Endothelial cell of umbilical vein (primary cell): Measurements from ENCODE around the gene P2RY1. TPM values are rescaled to one million over a fixed set of nuclear protein-coding genes. Genes with fewer than 3 reads are reported as not detected.

Experiments
- BruUV-seq: library from RNA; stranded (reverse); fragments of 400-500 nt; replicated peaks from 2 replicates; lab custom pipeline; 2021; lab: Mats Ljungman, UMichigan
- CTCF ChIA-PET: fragments of 300-600, 350-600 bp; sonication (Branson Sonifier 250); formaldehyde crosslinking; loops from one replicate; lab custom pipeline; 2021; ENCODE audit warnings: antibody characterized with exemption, inconsistent platforms; lab: Charles Lee
- POLR2A ChIA-PET: fragments of 300-600, 350-600 bp; sonication (Branson Sonifier 250); formaldehyde crosslinking; loops from one replicate; lab custom pipeline; 2021; ENCODE audit warnings: antibody characterized with exemption, inconsistent platforms; lab: Charles Lee
- DNase-seq: peaks from one replicate; pipeline ENCODE4 v3.0.0-alpha.2; 2011; ENCODE audit warnings: low read depth, low spot score
- FAIRE-seq: peaks from 2 replicates; lab custom pipeline; 2011; peaks lifted over from hg19 to GRCh38; lab: Jason Lieb, UNC
- H2AFZ ChIP-seq: 2 replicates; pipeline ENCODE4 v1.6.0; 2012; ENCODE audit warnings: low read depth, low read length, control low read depth, inconsistent platforms
- H3K27ac ChIP-seq: 2 replicates; pipeline ENCODE4 v1.5.1; 2011; ENCODE audit warnings: low read depth, mild to moderate bottlenecking, control low read depth, low read length, moderate library complexity; ENCODE audit not compliant: insufficient read depth
- H3K27me3 ChIP-seq, 2 experiments: 2 replicates each; pipeline versions ENCODE4 v1.6.0 to v1.6.1; 2011; ENCODE audit warnings: low read length in 2 of 2, mixed read lengths in 1 of 2; ENCODE audit not compliant: control insufficient read depth in 2 of 2, insufficient read depth in 2 of 2
- H3K36me3 ChIP-seq, 2 experiments: 2 replicates in 1 of 2; 3 replicates in 1 of 2; pipeline ENCODE4 v1.5.1; 2011; ENCODE audit warnings: low read length in 2 of 2, mild to moderate bottlenecking in 1 of 2, moderate library complexity in 1 of 2; ENCODE audit not compliant: control insufficient read depth in 2 of 2, insufficient read depth in 2 of 2; ENCODE audit errors: extremely low read depth in 1 of 2
- H3K4me1 ChIP-seq: 3 replicates; pipeline ENCODE4 v1.5.1; 2011; ENCODE audit warnings: mild to moderate bottlenecking, low read length; ENCODE audit not compliant: control insufficient read depth, insufficient read depth; ENCODE audit errors: extremely low read depth
- H3K4me2 ChIP-seq: 2 replicates; pipeline ENCODE4 v1.6.1; 2011; ENCODE audit warnings: low read length, control low read depth, mixed read lengths; ENCODE audit not compliant: insufficient read depth
- H3K4me3 ChIP-seq, 3 experiments: fragments of 200-600 bp in 1 of 3; sonication (generic), shearing (Covaris generic) in 1 of 3; replicated peaks in 1 of 3; 2 replicates each; pipeline ENCODE4 v1.5.1; 2011 to 2016; ENCODE audit warnings: control low read depth in 3 of 3, low read length in 3 of 3, mild to moderate bottlenecking in 2 of 3, inconsistent platforms in 1 of 3, low read depth in 1 of 3, moderate library complexity in 1 of 3; ENCODE audit not compliant: insufficient read depth in 1 of 3
- H3K79me2 ChIP-seq: 2 replicates; pipeline ENCODE4 v1.6.0; 2012; ENCODE audit warnings: low read length, inconsistent platforms; ENCODE audit not compliant: control insufficient read depth, insufficient read depth
- H3K9ac ChIP-seq: replicated peaks from 2 replicates; pipeline ENCODE3; 2011; ENCODE audit warnings: low read length, control low read depth; ENCODE audit not compliant: insufficient read depth; ENCODE audit errors: extremely low read depth
- H3K9me1 ChIP-seq: replicated peaks from 3 replicates; pipeline ENCODE4 v1.6.0; 2011; ENCODE audit warnings: mild to moderate bottlenecking, low read length; ENCODE audit not compliant: control insufficient read depth, insufficient read depth; ENCODE audit errors: extremely low read depth
- H3K9me3 ChIP-seq: replicated peaks from 2 replicates; pipeline ENCODE4 v1.5.1; 2012; ENCODE audit warnings: low read length, inconsistent platforms; ENCODE audit not compliant: control insufficient read depth, insufficient read depth
- H4K20me1 ChIP-seq: replicated peaks from 2 replicates; pipeline ENCODE3; 2011; ENCODE audit warnings: mild to moderate bottlenecking, low read length; ENCODE audit not compliant: control insufficient read depth, insufficient read depth; ENCODE audit errors: extremely low read depth
- CTCF ChIP-seq, 2 donors: IDR thresholded peaks; 1 replicate in 1 of 2; 2 replicates in 1 of 2; pipeline ENCODE4 v1.5.1; 2011; ENCODE audit warnings: low read length in 2 of 2, mild to moderate bottlenecking in 2 of 2, moderate library complexity in 2 of 2, control low read depth in 1 of 2, inconsistent platforms in 1 of 2, low read depth in 1 of 2; ENCODE audit not compliant: insufficient read depth in 1 of 2; ENCODE audit errors: extremely low read depth in 1 of 2
- EZH2 ChIP-seq: IDR thresholded peaks from 2 replicates; pipeline ENCODE4 v1.6.1; 2012; ENCODE audit warnings: borderline replicate concordance, low read depth, mild to moderate bottlenecking, moderate library complexity, low read length, inconsistent platforms; ENCODE audit not compliant: severe bottlenecking
- FOS ChIP-seq: IDR thresholded peaks from 2 replicates; pipeline ENCODE4 v1.6.1; 2011; ENCODE audit warnings: mild to moderate bottlenecking, low read length, moderate library complexity, borderline replicate concordance; ENCODE audit not compliant: insufficient read depth
- GATA2 ChIP-seq: IDR thresholded peaks from 2 replicates; pipeline ENCODE4 v1.7.0; 2011; ENCODE audit warnings: low read depth, mild to moderate bottlenecking, moderate library complexity, mixed read lengths, low read length; ENCODE audit not compliant: insufficient read length, insufficient read depth
- JUN ChIP-seq: IDR thresholded peaks from 2 replicates; pipeline ENCODE4 v1.6.1; 2011; ENCODE audit warnings: borderline replicate concordance, low read depth; ENCODE audit not compliant: insufficient read length, insufficient read depth
- MYC ChIP-seq: IDR thresholded peaks from one replicate; pipeline ENCODE4 v1.6.1; 2011; ENCODE audit warnings: mild to moderate bottlenecking, low read depth, low read length
- POLR2A ChIP-seq: IDR thresholded peaks from 2 replicates; pipeline ENCODE4 v1.6.1; 2012; ENCODE audit warnings: low read depth, mild to moderate bottlenecking, control low read depth, low read length
- POLR2AphosphoS5 ChIP-seq: IDR thresholded peaks from 2 replicates; pipeline ENCODE4 v1.6.1; 2012; ENCODE audit warnings: low read depth, mild to moderate bottlenecking, control low read depth, low read length, moderate library complexity; ENCODE audit not compliant: insufficient read depth
- dilution Hi-C: fragments of 300-500 bp; cut with MboI; formaldehyde crosslinking; loops from one replicate; pipeline ENCODE4 v1.15.0; 2019; ENCODE audit warnings: low sequenced_read_pairs; ENCODE audit not compliant: extremely low pct_ligation_motif_present
- intact Hi-C: fragments of 100-400 bp; cut with micrococcal nuclease; formaldehyde crosslinking; loops from one replicate; pipeline ENCODE4 v1.10.0; 2022
- polyA plus RNA-seq, 4 experiments: library from polyadenylated mRNA; depleted of rRNA in 3 of 4; stranded (reverse) in 3 of 4; unstranded in 1 of 4; fragments of >200 nt; gene quantifications; 2 replicates each; pipeline versions ENCODE4 v1.2.1 to v1.2.3, GENCODE V29; 2011 to 2012; ENCODE audit warnings: missing spikeins in 1 of 4
- total RNA-seq: library from RNA; stranded (reverse); gene quantifications from 2 replicates; pipeline ENCODE4 v1.2.3, GENCODE V29; 2021
- TF ChIP-seq, protein P1 (sequence below): IDR thresholded peaks from 2 replicates; pipeline ENCODE4 v1.6.1; 2011; ENCODE audit not compliant: insufficient read depth, insufficient read length

Gene P2RY1
- total and polyA plus RNA-seq, 2 donors (not counting 3 experiments of a cell fraction or from before 2014, with no cell fraction given): 0.81 to 1.7 TPM

GRCh38 chr3:152865668-152866245, 30.8 kb downstream of the P2RY1 start:
- no peak overlapping the region for H3K4me3 ChIP-seq
- H3K4me1 ChIP-seq: no peaks in the 10 kb centered on the region
- H3K27me3 ChIP-seq: no peaks in the 10 kb centered on the region
- no peak for FAIRE-seq
- H3K9ac ChIP-seq: no peak overlapping the region
- no peaks in the 10 kb centered on the region for H4K20me1 ChIP-seq
- H2AFZ ChIP-seq: no peak overlapping the region
- ChIA-PET CTCF (interaction anchor here (0.6 to 1.2 kb wide), 3 partner anchors 10 to 664 kb away, joined by 3 to 4 read pairs (median 3); partner anchors contain the start of gene P2RY1), POLR2A (no interaction called here)
- no TSS peak for BruUV-seq
- no peaks in the 10 kb centered on the region for H3K9me3 ChIP-seq
- H3K27ac ChIP-seq: no peak overlapping the region
- intact Hi-C loops (no loop called here), dilution Hi-C loops (no loop called here)
- no peak for DNase-seq
- TF ChIP-seq FOS (no peak), CTCF (IDR thresholded peaks at IDR 0.05; ENCODE audit: extremely low read depth in 1 of 2, insufficient read depth in 1 of 2, low read depth in 1 of 2, low read length in 2 of 2) (no peak), EZH2 (no peak), MYC (no peak), JUN (no peak), POLR2A (no peak), GATA2 (no peak), POLR2AphosphoS5 (no peak)
- TF ChIP-seq, protein P1, sequence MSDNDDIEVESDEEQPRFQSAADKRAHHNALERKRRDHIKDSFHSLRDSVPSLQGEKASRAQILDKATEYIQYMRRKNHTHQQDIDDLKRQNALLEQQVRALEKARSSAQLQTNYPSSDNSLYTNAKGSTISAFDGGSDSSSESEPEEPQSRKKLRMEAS: no peak
- H3K4me2 ChIP-seq: no peak overlapping the region
- H3K36me3 ChIP-seq: no peaks in the 10 kb centered on the region
- no peaks in the 10 kb centered on the region for H3K9me1 ChIP-seq
- no peaks in the 10 kb centered on the region for H3K79me2 ChIP-seq
